Measurements from ENCODE around the gene BST2.
A peak's percentile ranks its signal among the peaks of the same experiment; 100 is the strongest.

Gene BST2

GRCh38 chr19:17429641-17430113 is 24.2 kb upstream of the BST2 start:
- TF ChIP-seq, protein P1, sequence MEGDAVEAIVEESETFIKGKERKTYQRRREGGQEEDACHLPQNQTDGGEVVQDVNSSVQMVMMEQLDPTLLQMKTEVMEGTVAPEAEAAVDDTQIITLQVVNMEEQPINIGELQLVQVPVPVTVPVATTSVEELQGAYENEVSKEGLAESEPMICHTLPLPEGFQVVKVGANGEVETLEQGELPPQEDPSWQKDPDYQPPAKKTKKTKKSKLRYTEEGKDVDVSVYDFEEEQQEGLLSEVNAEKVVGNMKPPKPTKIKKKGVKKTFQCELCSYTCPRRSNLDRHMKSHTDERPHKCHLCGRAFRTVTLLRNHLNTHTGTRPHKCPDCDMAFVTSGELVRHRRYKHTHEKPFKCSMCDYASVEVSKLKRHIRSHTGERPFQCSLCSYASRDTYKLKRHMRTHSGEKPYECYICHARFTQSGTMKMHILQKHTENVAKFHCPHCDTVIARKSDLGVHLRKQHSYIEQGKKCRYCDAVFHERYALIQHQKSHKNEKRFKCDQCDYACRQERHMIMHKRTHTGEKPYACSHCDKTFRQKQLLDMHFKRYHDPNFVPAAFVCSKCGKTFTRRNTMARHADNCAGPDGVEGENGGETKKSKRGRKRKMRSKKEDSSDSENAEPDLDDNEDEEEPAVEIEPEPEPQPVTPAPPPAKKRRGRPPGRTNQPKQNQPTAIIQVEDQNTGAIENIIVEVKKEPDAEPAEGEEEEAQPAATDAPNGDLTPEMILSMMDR (IDR thresholded peaks at IDR 0.05; ENCODE audit: low read depth, low read length), result no peak
- H3K4me3 ChIP-seq (ENCODE audit: low read depth, low read length), result no peak overlapping the region

- no peak overlapping the region for H3K4me3 ChIP-seq (ENCODE audit: low read depth, low read length)
- TF ChIP-seq, protein P1 (IDR thresholded peaks at IDR 0.05; ENCODE audit: low read depth, low read length), result peak; percentile 33
These were observed 19.4 kb upstream of the BST2 start for GRCh38 chr19:17424743-17425365.

- no peak overlapping the region for H3K4me3 ChIP-seq (ENCODE audit: low read depth, low read length)
- TF ChIP-seq, protein P1 (IDR thresholded peaks at IDR 0.05; ENCODE audit: low read depth, low read length), result no peak
These were observed 18.2 kb upstream of the BST2 start for GRCh38 chr19:17423429-17424208.

- H3K4me3 ChIP-seq (ENCODE audit: low read depth, low read length), result no peak overlapping the region
- TF ChIP-seq, protein P1 (IDR thresholded peaks at IDR 0.05; ENCODE audit: low read depth, low read length), result no peak
These were observed 16.5 kb upstream of the BST2 start for GRCh38 chr19:17421942-17422341.

GRCh38 chr19:17420475-17420924 is 15.1 kb upstream of the BST2 start:
- TF ChIP-seq, protein P1 (IDR thresholded peaks at IDR 0.05; ENCODE audit: low read depth, low read length), result no peak
- peak overlapping the region; percentile 76 for H3K4me3 ChIP-seq (ENCODE audit: low read depth, low read length)

GRCh38 chr19:17419621-17420474 is 14.4 kb upstream of the BST2 start, which contains the start of gene MVB12A:
Gene MVB12A (plus strand): TSS chr19:17420047. CDS start chr19:17420136, 89 bp downstream.
- H3K4me3 ChIP-seq (ENCODE audit: low read depth, low read length), result peak within 1 kb of the TSS; percentile 76
- TF ChIP-seq, protein P1 (IDR thresholded peaks at IDR 0.05; ENCODE audit: low read depth, low read length), result no peak
